ENCODE data around the gene JPT1.

Gene JPT1

GRCh38 chr17:75087558-75088453 lies 66.5 kb downstream of the JPT1 start, which contains the start of gene SLC16A5:
Gene SLC16A5, plus strand, starts transcription at chr17:75087954. Its CDS starts 5,683 bp downstream, at chr17:75093637.
- H3K4me3 ChIP-seq (ENCODE audit: low read length) = peak within 1 kb of the TSS; percentile 72
- DNase-seq (ENCODE audit: low read depth) = peak; percentile 87
- TF ChIP-seq, protein P1, sequence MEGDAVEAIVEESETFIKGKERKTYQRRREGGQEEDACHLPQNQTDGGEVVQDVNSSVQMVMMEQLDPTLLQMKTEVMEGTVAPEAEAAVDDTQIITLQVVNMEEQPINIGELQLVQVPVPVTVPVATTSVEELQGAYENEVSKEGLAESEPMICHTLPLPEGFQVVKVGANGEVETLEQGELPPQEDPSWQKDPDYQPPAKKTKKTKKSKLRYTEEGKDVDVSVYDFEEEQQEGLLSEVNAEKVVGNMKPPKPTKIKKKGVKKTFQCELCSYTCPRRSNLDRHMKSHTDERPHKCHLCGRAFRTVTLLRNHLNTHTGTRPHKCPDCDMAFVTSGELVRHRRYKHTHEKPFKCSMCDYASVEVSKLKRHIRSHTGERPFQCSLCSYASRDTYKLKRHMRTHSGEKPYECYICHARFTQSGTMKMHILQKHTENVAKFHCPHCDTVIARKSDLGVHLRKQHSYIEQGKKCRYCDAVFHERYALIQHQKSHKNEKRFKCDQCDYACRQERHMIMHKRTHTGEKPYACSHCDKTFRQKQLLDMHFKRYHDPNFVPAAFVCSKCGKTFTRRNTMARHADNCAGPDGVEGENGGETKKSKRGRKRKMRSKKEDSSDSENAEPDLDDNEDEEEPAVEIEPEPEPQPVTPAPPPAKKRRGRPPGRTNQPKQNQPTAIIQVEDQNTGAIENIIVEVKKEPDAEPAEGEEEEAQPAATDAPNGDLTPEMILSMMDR (conservative IDR thresholded peaks at IDR 0.05; ENCODE audit: low read length) = no peak

GRCh38 chr17:75087182-75087557 lies 67.1 kb downstream of the JPT1 start:
- no peak for DNase-seq (ENCODE audit: low read depth)
- peak overlapping the region; percentile 72 for H3K4me3 ChIP-seq (ENCODE audit: low read length)

GRCh38 chr17:75086496-75087181 lies 67.7 kb downstream of the JPT1 start:
- TF ChIP-seq, protein P1 (conservative IDR thresholded peaks at IDR 0.05; ENCODE audit: low read length) = no peak
- no peak overlapping the region for H3K4me3 ChIP-seq (ENCODE audit: low read length)
- DNase-seq (ENCODE audit: low read depth) = no peak

More at GRCh38 chr17:75087182-75087557, 67.1 kb downstream of the JPT1 start:
- TF ChIP-seq, protein P1 (conservative IDR thresholded peaks at IDR 0.05; ENCODE audit: low read length) = no peak
